Activated naive CD8-positive, alpha-beta T cell (primary cell): ENCODE data around the gene AGAP9.

Experiments
- H3K27ac Mint-ChIP-seq: one replicate; pipeline ENCODE4 v1.8.0; 2021; ENCODE audit warnings: mixed read lengths
- H3K27me3 Mint-ChIP-seq: one replicate; pipeline ENCODE4 v1.8.0; 2021; ENCODE audit warnings: mixed read lengths
- H3K36me3 Mint-ChIP-seq: one replicate; pipeline ENCODE4 v1.8.0; 2021; ENCODE audit warnings: mixed read lengths
- H3K4me1 Mint-ChIP-seq: one replicate; pipeline ENCODE4 v1.8.0; 2021; ENCODE audit warnings: low read depth, mixed read lengths
- H3K4me3 Mint-ChIP-seq: one replicate; pipeline ENCODE4 v1.8.0; 2021; ENCODE audit warnings: mild to moderate bottlenecking, mixed read lengths
- H3K9me3 Mint-ChIP-seq: one replicate; pipeline ENCODE4 v1.8.0; 2021; ENCODE audit warnings: low read depth, mixed read lengths

AGAP9 gene

DNA sequence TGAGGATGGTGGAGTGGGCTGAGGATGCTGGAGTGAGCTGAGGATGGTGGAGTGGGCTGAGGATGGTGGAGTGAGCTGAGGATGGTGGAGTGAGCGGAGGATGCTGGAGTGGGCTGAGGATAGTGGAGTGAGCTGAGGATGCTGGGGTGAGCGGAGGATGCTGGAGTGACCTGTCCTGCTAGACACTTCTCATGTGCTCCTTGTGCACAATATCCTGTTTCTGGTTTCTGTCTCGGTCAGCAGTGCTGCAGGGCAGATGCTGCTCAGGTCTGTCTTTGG lies 68.7 kb downstream of the AGAP9 start:
- no peak overlapping the region for H3K4me3 Mint-ChIP-seq
- H3K4me1 Mint-ChIP-seq, result no peaks in the 10 kb centered on the region
- H3K36me3 Mint-ChIP-seq, result no peaks in the 10 kb centered on the region
- peaks cover 1% of the 10 kb centered on the region for H3K27me3 Mint-ChIP-seq
- no peak overlapping the region for H3K27ac Mint-ChIP-seq
- H3K9me3 Mint-ChIP-seq, result no peaks in the 10 kb centered on the region

DNA sequence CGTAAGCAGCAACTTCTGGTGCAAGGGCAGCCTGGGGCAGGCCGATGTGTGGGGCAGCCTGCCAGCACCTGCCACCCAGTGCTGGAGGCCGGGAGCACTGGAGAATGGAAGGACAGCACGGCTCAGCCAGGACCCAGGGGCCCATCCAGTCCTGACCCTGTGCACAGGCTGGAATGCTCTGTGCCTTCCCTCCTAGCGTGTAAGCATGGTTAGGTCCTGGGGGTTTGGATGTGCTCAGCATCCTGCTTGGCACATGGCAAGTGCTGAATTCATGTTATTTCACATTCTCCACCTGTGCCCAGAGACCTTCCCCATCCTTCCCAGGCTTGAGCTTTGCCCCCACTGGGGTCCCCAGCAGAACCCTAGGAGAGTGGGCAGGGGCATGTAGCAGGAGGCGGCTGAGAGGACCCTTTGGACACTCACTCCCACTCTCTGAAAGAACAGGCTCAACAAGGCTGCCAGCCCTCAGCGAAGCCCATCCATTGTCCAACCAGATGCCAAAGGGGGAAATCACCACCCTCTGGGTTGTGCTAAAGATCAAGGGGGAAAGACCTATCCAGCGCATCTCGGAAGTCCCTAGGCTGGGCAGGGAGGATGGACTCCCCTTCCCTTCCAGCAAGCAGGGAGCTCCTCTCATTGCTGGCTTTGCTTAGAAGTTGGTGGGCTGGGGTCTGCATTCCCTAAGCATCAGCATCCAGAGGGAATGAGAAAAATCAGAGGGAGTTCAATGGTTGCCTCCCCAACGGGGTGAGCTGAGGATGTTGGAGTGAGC lies 69.2 kb downstream of the AGAP9 start:
- H3K36me3 Mint-ChIP-seq, result no peaks in the 10 kb centered on the region
- H3K4me3 Mint-ChIP-seq, result no peak overlapping the region
- H3K27me3 Mint-ChIP-seq, result peaks cover 1% of the 10 kb centered on the region
- no peaks in the 10 kb centered on the region for H3K9me3 Mint-ChIP-seq
- no peak overlapping the region for H3K27ac Mint-ChIP-seq
- peaks cover 4% of the 10 kb centered on the region for H3K4me1 Mint-ChIP-seq

DNA sequence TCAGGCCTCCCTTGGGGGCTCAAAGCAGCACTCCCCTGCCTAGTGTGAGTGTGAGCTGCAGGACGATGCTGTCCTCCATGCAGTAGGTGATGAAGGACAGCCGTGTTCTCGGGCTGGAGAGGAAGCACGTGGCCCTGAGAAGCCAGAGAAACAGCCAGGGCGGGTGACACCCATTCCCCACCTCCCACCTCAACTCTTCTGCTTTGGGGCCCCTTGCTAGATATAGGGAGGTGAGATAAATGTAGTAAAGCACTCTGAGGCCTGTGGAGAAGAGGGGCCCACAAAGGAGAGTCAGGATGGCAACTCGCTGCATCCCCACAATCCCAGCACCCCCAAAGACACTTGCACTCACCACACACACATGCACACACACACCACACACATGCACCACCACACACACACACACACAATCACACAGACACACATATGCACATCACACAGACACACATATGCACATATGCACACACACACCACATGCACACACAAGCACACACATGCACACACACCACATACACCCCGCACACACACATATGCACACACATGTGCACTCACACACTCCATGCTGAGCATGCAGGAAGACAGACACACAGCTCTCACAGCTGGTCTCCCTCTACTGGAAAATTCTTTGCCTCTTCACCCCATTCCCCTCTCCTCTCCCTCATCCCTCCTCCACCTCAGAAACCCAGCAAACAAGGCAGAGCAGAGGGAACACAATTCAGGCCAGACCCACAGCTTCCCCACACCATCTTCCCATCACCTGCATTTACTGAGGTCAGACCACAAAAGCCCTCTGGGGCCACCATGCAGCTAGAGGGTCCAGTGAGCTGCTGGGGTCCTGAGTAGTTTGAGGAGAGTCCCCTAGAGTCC lies 70.1 kb downstream of the AGAP9 start:
- H3K27ac Mint-ChIP-seq, result no peak overlapping the region
- H3K4me3 Mint-ChIP-seq, result no peak overlapping the region
- peaks cover 12% of the 10 kb centered on the region for H3K4me1 Mint-ChIP-seq
- H3K36me3 Mint-ChIP-seq, result no peaks in the 10 kb centered on the region
- no peaks in the 10 kb centered on the region for H3K9me3 Mint-ChIP-seq
- H3K27me3 Mint-ChIP-seq, result peaks cover 1% of the 10 kb centered on the region

DNA sequence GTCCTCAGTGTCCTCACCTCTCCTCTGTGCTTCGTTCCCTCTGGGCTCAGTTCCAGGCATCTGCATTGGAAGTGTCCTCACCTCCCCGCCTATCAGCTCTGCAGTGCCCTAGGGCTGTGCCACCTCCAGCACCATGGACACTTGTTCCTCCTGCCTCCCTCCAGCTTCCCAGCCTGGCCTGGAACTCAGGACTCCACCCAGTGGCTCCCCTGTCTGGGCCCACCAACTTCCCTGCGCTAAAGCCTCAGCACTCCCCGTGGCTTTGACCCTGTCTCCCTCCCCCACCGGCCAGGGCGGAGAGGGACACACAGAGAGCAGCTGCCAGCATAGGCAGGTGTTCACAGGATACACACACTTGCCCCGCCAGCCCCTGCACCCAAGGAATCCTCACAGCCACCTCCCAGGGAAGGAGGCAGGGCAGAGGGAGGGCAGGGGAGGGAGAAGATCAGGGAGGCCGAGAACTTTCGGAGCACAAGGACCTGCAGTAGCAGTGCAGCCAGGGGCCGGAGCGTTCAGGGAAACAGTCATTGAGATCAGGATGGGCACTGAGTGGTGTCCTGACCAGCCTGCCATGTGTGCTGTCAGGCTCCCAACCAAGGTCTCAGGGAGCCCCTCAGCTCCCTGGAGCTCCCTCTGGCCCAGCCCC lies 70.8 kb downstream of the AGAP9 start:
- Mint-ChIP-seq H3K27ac (no peak overlapping the region), H3K36me3 (no peaks in the 10 kb centered on the region), H3K27me3 (no peaks in the 10 kb centered on the region), H3K9me3 (no peaks in the 10 kb centered on the region), H3K4me1 (peaks cover 20% of the 10 kb centered on the region), H3K4me3 (no peak overlapping the region)

DNA sequence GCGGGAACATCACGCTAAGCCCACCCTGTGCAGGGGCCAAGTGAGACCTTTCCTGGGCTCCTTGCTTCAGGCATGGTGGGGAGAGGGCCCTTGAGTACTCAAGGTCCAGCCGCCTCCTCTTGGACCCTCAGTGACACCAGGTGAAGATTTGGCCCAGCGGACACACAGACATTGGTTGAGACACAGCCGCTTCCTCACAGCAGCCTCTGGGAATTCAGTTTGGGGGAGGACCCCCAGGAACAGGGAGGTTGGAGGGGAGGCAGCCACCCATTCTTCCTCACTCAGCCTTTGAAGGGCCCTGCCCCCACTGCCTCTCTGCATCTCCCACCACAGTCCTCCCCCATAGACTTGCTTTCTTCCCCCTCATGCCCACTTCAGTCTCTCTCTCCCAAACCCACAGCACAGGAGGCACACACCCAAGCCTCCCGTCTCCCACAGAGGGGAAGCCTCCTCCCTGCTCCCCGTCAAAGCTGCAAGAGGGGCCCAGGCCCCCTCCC lies 71.4 kb downstream of the AGAP9 start:
- Mint-ChIP-seq H3K27me3 (no peaks in the 10 kb centered on the region), H3K36me3 (no peaks in the 10 kb centered on the region), H3K9me3 (no peaks in the 10 kb centered on the region), H3K27ac (no peak overlapping the region), H3K4me1 (peaks cover 20% of the 10 kb centered on the region), H3K4me3 (no peak overlapping the region)
